SKM-1 (cell line): ENCODE measurements around the gene FAIM.
"Not testable (repeated sequence)": the region's sequence is repeated elsewhere in the genome, so short reads cannot be mapped to it uniquely, and the experiment has no call there.

Experiments
- DNase-seq: peaks from one replicate; lab custom pipeline; 2025; ENCODE audit not compliant: unreplicated experiment; lab: John Stamatoyannopoulos, UW

Gene FAIM

GRCh38 chr3:138675393-138675792 lies 66.8 kb downstream of the FAIM start:
- DNase-seq = no peak

DNA sequence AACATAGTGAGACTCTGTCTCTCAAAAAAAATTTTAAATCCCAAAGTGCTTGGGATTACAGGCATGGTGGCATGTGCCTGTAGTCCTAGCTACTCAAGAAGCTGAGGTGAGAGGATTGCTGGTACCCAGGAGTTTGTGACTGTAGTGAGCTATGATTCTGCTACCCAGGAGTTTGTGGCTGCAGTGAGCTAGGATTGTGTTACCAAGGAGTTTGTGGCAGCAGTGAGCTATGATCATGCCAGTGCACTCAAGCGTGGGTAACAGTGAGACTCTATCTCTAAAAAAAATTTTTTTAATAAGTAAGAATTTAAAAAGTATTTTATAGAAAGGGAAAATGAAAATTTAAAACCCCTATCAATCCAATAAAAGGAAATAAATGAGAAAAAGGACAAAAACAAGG lies 69.5 kb downstream of the FAIM start:
- no peak for DNase-seq

DNA sequence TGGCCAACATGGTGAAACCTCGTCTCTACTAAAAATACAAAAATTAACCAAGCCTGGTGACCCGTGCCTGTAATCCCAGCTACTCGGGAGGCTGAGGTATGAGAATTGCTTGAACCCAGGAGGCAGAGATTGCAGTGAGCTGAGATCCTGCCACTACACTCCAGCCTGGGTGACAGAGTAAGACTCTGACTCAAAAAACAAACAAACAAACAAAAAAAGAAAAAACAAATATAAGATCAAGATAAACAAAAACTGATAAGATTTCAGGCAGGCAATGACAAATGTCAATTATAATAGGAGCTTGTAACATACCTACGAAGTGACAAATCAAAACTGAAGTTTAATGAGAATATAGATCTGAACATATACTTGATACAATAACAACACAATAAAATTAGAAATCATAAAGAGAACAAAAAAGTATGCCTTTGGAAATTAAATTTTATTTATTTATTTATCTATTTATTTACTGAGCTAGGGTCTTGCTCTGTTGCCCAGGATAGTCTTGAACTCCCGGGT lies 70.4 kb downstream of the FAIM start:
- DNase-seq = no peak

DNA sequence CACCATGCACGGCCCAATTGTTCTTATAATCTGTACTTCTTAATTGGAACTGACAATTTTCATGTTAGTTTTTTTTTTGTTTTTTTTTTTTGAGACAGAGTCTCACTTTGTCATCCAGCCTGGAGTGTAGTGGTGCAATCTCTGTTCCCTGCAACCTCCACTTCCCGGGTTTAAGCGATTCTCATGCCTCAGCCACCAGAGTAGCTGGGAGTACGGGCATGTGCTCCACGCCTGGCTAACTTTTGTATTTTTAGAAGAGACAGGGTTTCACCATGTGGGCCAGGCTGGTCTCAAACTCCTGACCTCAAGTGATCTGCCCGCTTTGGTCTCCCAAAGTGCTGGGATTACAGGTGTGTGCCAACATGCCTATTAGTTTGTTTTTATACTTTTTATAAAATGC lies 72.4 kb downstream of the FAIM start:
- not testable (repeated sequence) for DNase-seq

- DNase-seq = no peak
Observed at GRCh38 chr3:138681463-138682220, 73.1 kb downstream of the FAIM start.

DNA sequence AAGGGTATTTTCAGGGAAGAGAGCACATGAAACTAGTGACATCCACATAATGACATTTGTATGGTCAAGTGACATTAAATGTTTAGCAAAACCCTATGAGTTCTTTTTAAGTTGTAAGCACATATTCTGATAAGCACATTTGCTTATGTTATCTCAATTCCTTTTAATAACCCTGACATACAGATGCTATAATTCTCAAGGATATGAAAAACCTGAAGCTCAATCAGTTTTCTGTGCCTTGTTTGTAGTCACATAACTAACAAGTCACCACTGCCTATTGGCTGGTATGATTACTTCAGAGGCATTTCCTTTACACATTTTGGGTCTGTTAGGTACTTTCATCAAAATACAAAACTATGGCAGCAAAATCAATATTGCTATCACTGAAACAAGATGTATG lies 74.1 kb downstream of the FAIM start:
- DNase-seq = no peak
